Measurements from ENCODE around the gene EMC9.

- no peak for TF ChIP-seq CTCF (IDR thresholded peaks at IDR 0.05)
- TF ChIP-seq POLR2A (IDR thresholded peaks at IDR 0.05) = no peak
Observed at GRCh38 chr14:24132976-24133375, 8.4 kb downstream of the EMC9 start.
